Endothelial cell of umbilical vein (primary cell): Measurements from ENCODE around the gene MNAT1. TPM values are rescaled to one million over a fixed set of nuclear protein-coding genes. Genes with fewer than 3 reads are reported as not detected.

Experiments used
- BruUV-seq: library from RNA; stranded (reverse); fragments of 400-500 nt; replicated peaks from 2 replicates; lab custom pipeline; 2021; lab: Mats Ljungman, UMichigan
- CTCF ChIA-PET: fragments of 300-600, 350-600 bp; sonication (Branson Sonifier 250); formaldehyde crosslinking; loops from one replicate; lab custom pipeline; 2021; ENCODE audit warnings: antibody characterized with exemption, inconsistent platforms; lab: Charles Lee
- POLR2A ChIA-PET: fragments of 300-600, 350-600 bp; sonication (Branson Sonifier 250); formaldehyde crosslinking; loops from one replicate; lab custom pipeline; 2021; ENCODE audit warnings: antibody characterized with exemption, inconsistent platforms; lab: Charles Lee
- DNase-seq: peaks from one replicate; pipeline ENCODE4 v3.0.0-alpha.2; 2011; ENCODE audit warnings: low read depth, low spot score
- FAIRE-seq: peaks from 2 replicates; lab custom pipeline; 2011; peaks lifted over from hg19 to GRCh38; lab: Jason Lieb, UNC
- H2AFZ ChIP-seq: 2 replicates; pipeline ENCODE4 v1.6.0; 2012; ENCODE audit warnings: low read depth, low read length, control low read depth, inconsistent platforms
- H3K27ac ChIP-seq: 2 replicates; pipeline ENCODE4 v1.5.1; 2011; ENCODE audit warnings: low read depth, mild to moderate bottlenecking, control low read depth, low read length, moderate library complexity; ENCODE audit not compliant: insufficient read depth
- H3K27me3 ChIP-seq, 2 experiments: 2 replicates each; pipeline versions ENCODE4 v1.6.0 to v1.6.1; 2011; ENCODE audit warnings: low read length in 2 of 2, mixed read lengths in 1 of 2; ENCODE audit not compliant: control insufficient read depth in 2 of 2, insufficient read depth in 2 of 2
- H3K36me3 ChIP-seq, 2 experiments: 2 replicates in 1 of 2; 3 replicates in 1 of 2; pipeline ENCODE4 v1.5.1; 2011; ENCODE audit warnings: low read length in 2 of 2, mild to moderate bottlenecking in 1 of 2, moderate library complexity in 1 of 2; ENCODE audit not compliant: control insufficient read depth in 2 of 2, insufficient read depth in 2 of 2; ENCODE audit errors: extremely low read depth in 1 of 2
- H3K4me1 ChIP-seq: 3 replicates; pipeline ENCODE4 v1.5.1; 2011; ENCODE audit warnings: mild to moderate bottlenecking, low read length; ENCODE audit not compliant: control insufficient read depth, insufficient read depth; ENCODE audit errors: extremely low read depth
- H3K4me2 ChIP-seq: 2 replicates; pipeline ENCODE4 v1.6.1; 2011; ENCODE audit warnings: low read length, control low read depth, mixed read lengths; ENCODE audit not compliant: insufficient read depth
- H3K4me3 ChIP-seq, 3 experiments: fragments of 200-600 bp in 1 of 3; sonication (generic), shearing (Covaris generic) in 1 of 3; replicated peaks in 1 of 3; 2 replicates each; pipeline ENCODE4 v1.5.1; 2011 to 2016; ENCODE audit warnings: control low read depth in 3 of 3, low read length in 3 of 3, mild to moderate bottlenecking in 2 of 3, inconsistent platforms in 1 of 3, low read depth in 1 of 3, moderate library complexity in 1 of 3; ENCODE audit not compliant: insufficient read depth in 1 of 3
- H3K79me2 ChIP-seq: 2 replicates; pipeline ENCODE4 v1.6.0; 2012; ENCODE audit warnings: low read length, inconsistent platforms; ENCODE audit not compliant: control insufficient read depth, insufficient read depth
- H3K9ac ChIP-seq: replicated peaks from 2 replicates; pipeline ENCODE3; 2011; ENCODE audit warnings: low read length, control low read depth; ENCODE audit not compliant: insufficient read depth; ENCODE audit errors: extremely low read depth
- H3K9me1 ChIP-seq: replicated peaks from 3 replicates; pipeline ENCODE4 v1.6.0; 2011; ENCODE audit warnings: mild to moderate bottlenecking, low read length; ENCODE audit not compliant: control insufficient read depth, insufficient read depth; ENCODE audit errors: extremely low read depth
- H3K9me3 ChIP-seq: replicated peaks from 2 replicates; pipeline ENCODE4 v1.5.1; 2012; ENCODE audit warnings: low read length, inconsistent platforms; ENCODE audit not compliant: control insufficient read depth, insufficient read depth
- H4K20me1 ChIP-seq: replicated peaks from 2 replicates; pipeline ENCODE3; 2011; ENCODE audit warnings: mild to moderate bottlenecking, low read length; ENCODE audit not compliant: control insufficient read depth, insufficient read depth; ENCODE audit errors: extremely low read depth
- EZH2 ChIP-seq: IDR thresholded peaks from 2 replicates; pipeline ENCODE4 v1.6.1; 2012; ENCODE audit warnings: borderline replicate concordance, low read depth, mild to moderate bottlenecking, moderate library complexity, low read length, inconsistent platforms; ENCODE audit not compliant: severe bottlenecking
- FOS ChIP-seq: IDR thresholded peaks from 2 replicates; pipeline ENCODE4 v1.6.1; 2011; ENCODE audit warnings: mild to moderate bottlenecking, low read length, moderate library complexity, borderline replicate concordance; ENCODE audit not compliant: insufficient read depth
- GATA2 ChIP-seq: IDR thresholded peaks from 2 replicates; pipeline ENCODE4 v1.7.0; 2011; ENCODE audit warnings: low read depth, mild to moderate bottlenecking, moderate library complexity, mixed read lengths, low read length; ENCODE audit not compliant: insufficient read length, insufficient read depth
- JUN ChIP-seq: IDR thresholded peaks from 2 replicates; pipeline ENCODE4 v1.6.1; 2011; ENCODE audit warnings: borderline replicate concordance, low read depth; ENCODE audit not compliant: insufficient read length, insufficient read depth
- MAX ChIP-seq: IDR thresholded peaks from 2 replicates; pipeline ENCODE4 v1.6.1; 2011; ENCODE audit not compliant: insufficient read depth, insufficient read length
- POLR2A ChIP-seq: IDR thresholded peaks from 2 replicates; pipeline ENCODE4 v1.6.1; 2012; ENCODE audit warnings: low read depth, mild to moderate bottlenecking, control low read depth, low read length
- dilution Hi-C: fragments of 300-500 bp; cut with MboI; formaldehyde crosslinking; loops from one replicate; pipeline ENCODE4 v1.15.0; 2019; ENCODE audit warnings: low sequenced_read_pairs; ENCODE audit not compliant: extremely low pct_ligation_motif_present
- intact Hi-C: fragments of 100-400 bp; cut with micrococcal nuclease; formaldehyde crosslinking; loops from one replicate; pipeline ENCODE4 v1.10.0; 2022
- polyA plus RNA-seq, 4 experiments: library from polyadenylated mRNA; depleted of rRNA in 3 of 4; stranded (reverse) in 3 of 4; unstranded in 1 of 4; fragments of >200 nt; gene quantifications; 2 replicates each; pipeline versions ENCODE4 v1.2.1 to v1.2.3, GENCODE V29; 2011 to 2012; ENCODE audit warnings: missing spikeins in 1 of 4
- total RNA-seq: library from RNA; stranded (reverse); gene quantifications from 2 replicates; pipeline ENCODE4 v1.2.3, GENCODE V29; 2021
- TF ChIP-seq, protein P1 (sequence below), 2 donors: IDR thresholded peaks; 1 replicate in 1 of 2; 2 replicates in 1 of 2; pipeline ENCODE4 v1.5.1; 2011; ENCODE audit warnings: low read length in 2 of 2, mild to moderate bottlenecking in 2 of 2, moderate library complexity in 2 of 2, control low read depth in 1 of 2, inconsistent platforms in 1 of 2, low read depth in 1 of 2; ENCODE audit not compliant: insufficient read depth in 1 of 2; ENCODE audit errors: extremely low read depth in 1 of 2

MNAT1 gene
- total and polyA plus RNA-seq, 2 donors (not counting 3 experiments of a cell fraction or from before 2014, with no cell fraction given), result 35.7 to 55.7 TPM

- POLR2A ChIA-PET, result no interaction called here
- Histone ChIP-seq H4K20me1 (no peaks in the 10 kb centered on the region), H3K9ac (no peak overlapping the region), H3K4me2 (no peak overlapping the region), H3K9me3 (no peaks in the 10 kb centered on the region), H3K9me1 (peaks cover 2% of the 10 kb centered on the region), H3K27me3 (no peaks in the 10 kb centered on the region), H3K4me3 (no peak overlapping the region), H3K79me2 (peaks cover 46% of the 10 kb centered on the region), H2AFZ (no peak overlapping the region), H3K27ac (no peak overlapping the region), H3K36me3 (no peaks in the 10 kb centered on the region), H3K4me1 (peaks cover 18% of the 10 kb centered on the region)
- CTCF ChIA-PET, result interaction anchor here (1.0 kb wide), 1 partner anchor 12 kb away, joined by 3 read pairs; no protein-coding TSS in a partner anchor
- no TSS peak for BruUV-seq
- DNase-seq (no peak), FAIRE-seq (no peak)
- dilution Hi-C loops, result no loop called here
- TF ChIP-seq GATA2, result no peak
- TF ChIP-seq, protein P1, sequence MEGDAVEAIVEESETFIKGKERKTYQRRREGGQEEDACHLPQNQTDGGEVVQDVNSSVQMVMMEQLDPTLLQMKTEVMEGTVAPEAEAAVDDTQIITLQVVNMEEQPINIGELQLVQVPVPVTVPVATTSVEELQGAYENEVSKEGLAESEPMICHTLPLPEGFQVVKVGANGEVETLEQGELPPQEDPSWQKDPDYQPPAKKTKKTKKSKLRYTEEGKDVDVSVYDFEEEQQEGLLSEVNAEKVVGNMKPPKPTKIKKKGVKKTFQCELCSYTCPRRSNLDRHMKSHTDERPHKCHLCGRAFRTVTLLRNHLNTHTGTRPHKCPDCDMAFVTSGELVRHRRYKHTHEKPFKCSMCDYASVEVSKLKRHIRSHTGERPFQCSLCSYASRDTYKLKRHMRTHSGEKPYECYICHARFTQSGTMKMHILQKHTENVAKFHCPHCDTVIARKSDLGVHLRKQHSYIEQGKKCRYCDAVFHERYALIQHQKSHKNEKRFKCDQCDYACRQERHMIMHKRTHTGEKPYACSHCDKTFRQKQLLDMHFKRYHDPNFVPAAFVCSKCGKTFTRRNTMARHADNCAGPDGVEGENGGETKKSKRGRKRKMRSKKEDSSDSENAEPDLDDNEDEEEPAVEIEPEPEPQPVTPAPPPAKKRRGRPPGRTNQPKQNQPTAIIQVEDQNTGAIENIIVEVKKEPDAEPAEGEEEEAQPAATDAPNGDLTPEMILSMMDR (IDR thresholded peaks at IDR 0.05; ENCODE audit: extremely low read depth in 1 of 2, insufficient read depth in 1 of 2, low read depth in 1 of 2, low read length in 2 of 2), result no peak
- no peak for TF ChIP-seq FOS
- no peak for TF ChIP-seq POLR2A
- intact Hi-C loops, result no loop called here
Observed at GRCh38 chr14:60760644-60761364, 26.2 kb downstream of the MNAT1 start.

GRCh38 chr14:60768602-60769001 is 34.0 kb downstream of the MNAT1 start:
- no peaks in the 10 kb centered on the region for H3K9me1 ChIP-seq
- ChIA-PET POLR2A (no interaction called here), CTCF (no interaction called here)
- H3K9me3 ChIP-seq, result no peaks in the 10 kb centered on the region
- TF ChIP-seq, protein P1 (IDR thresholded peaks at IDR 0.05; ENCODE audit: extremely low read depth in 1 of 2, insufficient read depth in 1 of 2, low read depth in 1 of 2, low read length in 2 of 2), result no peak
- TF ChIP-seq POLR2A, result no peak
- TF ChIP-seq MAX, result no peak
- no peak for TF ChIP-seq GATA2
- TF ChIP-seq EZH2, result no peak
- no peak for TF ChIP-seq FOS
- TF ChIP-seq JUN, result no peak
- H3K9ac ChIP-seq, result no peak overlapping the region
- dilution Hi-C loops, result no loop called here
- H3K36me3 ChIP-seq, result no peaks in the 10 kb centered on the region
- H3K27me3 ChIP-seq, result no peaks in the 10 kb centered on the region
- intact Hi-C loops, result no loop called here
- no peak overlapping the region for H3K4me2 ChIP-seq
- FAIRE-seq (no peak), DNase-seq (no peak)
- peaks cover 24% of the 10 kb centered on the region for H3K79me2 ChIP-seq
- H3K4me3 ChIP-seq, result no peak overlapping the region
- no peak overlapping the region for H2AFZ ChIP-seq
- H3K4me1 ChIP-seq, result no peaks in the 10 kb centered on the region
- BruUV-seq, result no TSS peak
- H3K27ac ChIP-seq, result no peak overlapping the region
- H4K20me1 ChIP-seq, result peaks cover 3% of the 10 kb centered on the region
